RCC 7860 (cell line): ENCODE results near the gene TOLLIP.
"Not testable (repeated sequence)": the region's sequence is repeated elsewhere in the genome, so short reads cannot be mapped to it uniquely, and the experiment has no call there.

Experiments used
- DNase-seq: peaks from one replicate; pipeline ENCODE4 v3.0.0-alpha.2; 2015; ENCODE audit warnings: low spot score
- FAIRE-seq: peaks from 2 replicates; lab custom pipeline; 2012; peaks lifted over from hg19 to GRCh38; lab: Jason Lieb, UNC

The TOLLIP gene

GRCh38 chr11:1252371-1253102, 56.9 kb downstream of the TOLLIP start:
- DNase-seq (no peak), FAIRE-seq (no peak)

- FAIRE-seq (no peak), DNase-seq (no peak)
Measured at GRCh38 chr11:1251236-1251770, 58.1 kb downstream of the TOLLIP start.

GRCh38 chr11:1250411-1250810, 59.0 kb downstream of the TOLLIP start:
- not testable (repeated sequence) for FAIRE-seq, DNase-seq

- not testable (repeated sequence) for DNase-seq, FAIRE-seq
Measured at GRCh38 chr11:1248951-1249350, 60.5 kb downstream of the TOLLIP start.

- not testable (repeated sequence) for FAIRE-seq, DNase-seq
Measured at GRCh38 chr11:1247026-1247425, 62.4 kb downstream of the TOLLIP start.

- not testable (repeated sequence) for DNase-seq, FAIRE-seq
Measured at GRCh38 chr11:1246301-1246700, 63.1 kb downstream of the TOLLIP start.

GRCh38 chr11:1245717-1246116, 63.7 kb downstream of the TOLLIP start:
- FAIRE-seq, DNase-seq: not testable (repeated sequence)

- not testable (repeated sequence) for FAIRE-seq, DNase-seq
Measured at GRCh38 chr11:1244557-1244956, 64.9 kb downstream of the TOLLIP start.

- FAIRE-seq, DNase-seq: not testable (repeated sequence)
Measured at GRCh38 chr11:1243521-1243920, 65.9 kb downstream of the TOLLIP start.

- FAIRE-seq, DNase-seq: not testable (repeated sequence)
Measured at GRCh38 chr11:1242751-1243150, 66.7 kb downstream of the TOLLIP start.

- FAIRE-seq = no peak
- no peak for DNase-seq
Measured at GRCh38 chr11:1242289-1242688, 67.1 kb downstream of the TOLLIP start.

- DNase-seq (no peak), FAIRE-seq (no peak)
Measured at GRCh38 chr11:1241706-1242105, 67.7 kb downstream of the TOLLIP start.

GRCh38 chr11:1240771-1241170, 68.7 kb downstream of the TOLLIP start:
- DNase-seq (no peak), FAIRE-seq (no peak)

GRCh38 chr11:1239596-1240205, 69.7 kb downstream of the TOLLIP start:
- FAIRE-seq = no peak
- DNase-seq = no peak

GRCh38 chr11:1238767-1239595, 70.5 kb downstream of the TOLLIP start:
- DNase-seq = no peak
- no peak for FAIRE-seq

GRCh38 chr11:1237851-1238250, 71.6 kb downstream of the TOLLIP start:
- FAIRE-seq (no peak), DNase-seq (no peak)

GRCh38 chr11:1237128-1237580, 72.3 kb downstream of the TOLLIP start:
- FAIRE-seq (no peak), DNase-seq (no peak)

GRCh38 chr11:1236316-1237127, 72.9 kb downstream of the TOLLIP start:
- FAIRE-seq (no peak), DNase-seq (no peak)

GRCh38 chr11:1235901-1236315, 73.5 kb downstream of the TOLLIP start:
- no peak for FAIRE-seq
- no peak for DNase-seq

- FAIRE-seq (no peak), DNase-seq (no peak)
Measured at GRCh38 chr11:1235306-1235900, 74.0 kb downstream of the TOLLIP start.
